Psoas muscle (tissue), 8 donors: ENCODE measurements around the gene FBXL19. TPM values are rescaled to one million over a fixed set of nuclear protein-coding genes. Genes with fewer than 3 reads are reported as not detected.

ENCODE experiments used
- ATAC-seq, 4 donors: fragments of 200-7000 bp; cut with Tn5 transposase; one replicate each; pipeline ENCODE4 v1.9.1; 2020; ENCODE audit warnings: moderate library complexity in 3 of 4, mild to moderate bottlenecking in 2 of 4
- DNase-seq, 2 donors: peaks; one replicate each; pipeline ENCODE4 v3.0.0-alpha.2; 2020
- H3K27ac ChIP-seq: fragments of 200-600 bp; one replicate; pipeline ENCODE4 v1.8.0; 2022
- H3K27me3 ChIP-seq, 3 donors: fragments of 200-600 bp in 1 of 3; one replicate each; pipeline versions ENCODE4 v1.6.1 to v1.8.0; 2013 to 2022; ENCODE audit warnings: low read length in 2 of 3, mild to moderate bottlenecking in 2 of 3, moderate library complexity in 1 of 3; ENCODE audit not compliant: insufficient read depth in 3 of 3
- H3K36me3 ChIP-seq, 2 donors: fragments of 200-600 bp in 1 of 2; one replicate each; pipeline versions ENCODE4 v1.6.1 to v1.8.0; 2013 to 2022; ENCODE audit warnings: low read depth in 1 of 2, mild to moderate bottlenecking in 1 of 2, moderate library complexity in 1 of 2; ENCODE audit not compliant: insufficient read depth in 1 of 2
- H3K4me1 ChIP-seq: fragments of 200-600 bp; one replicate; pipeline ENCODE4 v1.8.0; 2022
- H3K4me3 ChIP-seq: fragments of 200-600 bp; one replicate; pipeline ENCODE4 v1.8.0; 2022; ENCODE audit warnings: mild to moderate bottlenecking
- H3K9me3 ChIP-seq: fragments of 200-600 bp; one replicate; pipeline ENCODE4 v1.8.0; 2022
- WGBS, 3 donors: extraction: QIAGEN DNeasy Blood & Tissue Kit; methylation state at CpG; one replicate each; pipeline versions ENCODE4 v1.1.6 to v1.1.7; 2013; 5-methylcytosine and 5-hydroxymethylcytosine counted together
- intact Hi-C, 2 donors: fragments of 100-400 bp; cut with DNase I; formaldehyde crosslinking; loops; one replicate each; pipeline versions ENCODE4 v1.11.0 to v1.14.2; 2022
- polyA plus RNA-seq, 3 donors: library from polyadenylated mRNA; stranded (reverse); fragments of 200-250 nt; gene quantifications; one replicate each; pipeline ENCODE4 v1.2.3, GENCODE V29; 2013
- total RNA-seq, 4 donors: library from RNA; stranded (reverse); fragmentation: NEBNext Ultra II Directional in 2 of 4; extraction: Animal tissue kit (Norgen Biotek cat#: 25700) in 2 of 4; gene quantifications; one replicate each; pipeline versions ENCODE4 v1.2.1 to v1.2.4, GENCODE V29; 2021 to 2023
- TF ChIP-seq, protein P1 (sequence below): fragments of 200-600 bp; IDR thresholded peaks from one replicate; pipeline ENCODE4 v1.8.0; 2022; ENCODE audit warnings: antibody characterized with exemption
- donor health status: healthy with polysubstance abuse.
- donor health status: DM: no; HTN: no; CAD: no; lungs with moderate emphysema.
- donor health status: Bipolar disorder and iron deficiency.
- donor health status: healthy.
- donor health status: DM: yes; HTN: yes; CAD: no.
- donor health status: DM: no; HTN: no; CAD: no.
- donor health status: DM: no; HTN: no; CAD: no.
- donor health status: DM: yes; HTN: yes; CAD: no.

FBXL19 gene
- total and polyA plus RNA-seq, 7 donors: 2.8 to 5.4 (median 4.1) TPM

GRCh38 chr16:30983898-30984610, 60.7 kb downstream of the FBXL19 start:
- Histone ChIP-seq H3K4me1 (peaks cover 10% of the 10 kb centered on the region), H3K27me3 (no peaks in the 10 kb centered on the region), H3K4me3 (no peak overlapping the region), H3K9me3 (no peaks in the 10 kb centered on the region), H3K36me3 (peaks cover 0 to 56% of the 10 kb centered on the region in 2 donors), H3K27ac (no peak overlapping the region)
- intact Hi-C loops: loop anchor here (2.0 to 10.0 kb wide), 6 partner anchors 111 to 883 kb away; partner anchors contain the start of genes VKORC1 (in 1 of the 2) and ZNF843 (in 1 of the 2)
- TF ChIP-seq, protein P1, sequence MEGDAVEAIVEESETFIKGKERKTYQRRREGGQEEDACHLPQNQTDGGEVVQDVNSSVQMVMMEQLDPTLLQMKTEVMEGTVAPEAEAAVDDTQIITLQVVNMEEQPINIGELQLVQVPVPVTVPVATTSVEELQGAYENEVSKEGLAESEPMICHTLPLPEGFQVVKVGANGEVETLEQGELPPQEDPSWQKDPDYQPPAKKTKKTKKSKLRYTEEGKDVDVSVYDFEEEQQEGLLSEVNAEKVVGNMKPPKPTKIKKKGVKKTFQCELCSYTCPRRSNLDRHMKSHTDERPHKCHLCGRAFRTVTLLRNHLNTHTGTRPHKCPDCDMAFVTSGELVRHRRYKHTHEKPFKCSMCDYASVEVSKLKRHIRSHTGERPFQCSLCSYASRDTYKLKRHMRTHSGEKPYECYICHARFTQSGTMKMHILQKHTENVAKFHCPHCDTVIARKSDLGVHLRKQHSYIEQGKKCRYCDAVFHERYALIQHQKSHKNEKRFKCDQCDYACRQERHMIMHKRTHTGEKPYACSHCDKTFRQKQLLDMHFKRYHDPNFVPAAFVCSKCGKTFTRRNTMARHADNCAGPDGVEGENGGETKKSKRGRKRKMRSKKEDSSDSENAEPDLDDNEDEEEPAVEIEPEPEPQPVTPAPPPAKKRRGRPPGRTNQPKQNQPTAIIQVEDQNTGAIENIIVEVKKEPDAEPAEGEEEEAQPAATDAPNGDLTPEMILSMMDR: no peak
- WGBS, 3 donors: 79 to 84% (median 81%) methylated on average over 14 of the region's 14 CpGs
- ATAC-seq: peak in 1 of 4 donors; percentile 1
- no peak for DNase-seq

- Histone ChIP-seq H3K36me3 (peaks cover 0 to 48% of the 10 kb centered on the region in 2 donors), H3K27me3 (no peaks in the 10 kb centered on the region), H3K4me1 (peaks cover 10% of the 10 kb centered on the region), H3K27ac (peak within 1 kb of the TSS; percentile 67), H3K4me3 (peak within 1 kb of the TSS; percentile 67), H3K9me3 (no peaks in the 10 kb centered on the region)
- TF ChIP-seq, protein P1: peak; percentile 97
- ATAC-seq (peak; percentile 88 to 95 (median 90)), DNase-seq (peak; percentile 92 to 94)
- WGBS, 3 donors: 23 to 38% (median 23%) methylated on average over 17 to 24 of the region's 24 CpGs
- intact Hi-C loops: loop anchor here (2.0 to 10.0 kb wide), 8 partner anchors 110 to 882 kb away; partner anchors contain the start of genes ZNF843 (in 2 of the 2) and VKORC1 (in 1 of the 2)
Measured at GRCh38 chr16:30984669-30985400, 61.5 kb downstream of the FBXL19 start, which contains the start of gene HSD3B7. Gene HSD3B7, plus strand, starts transcription at chr16:30985207. Its CDS starts 452 bp downstream, at chr16:30985659.

DNA sequence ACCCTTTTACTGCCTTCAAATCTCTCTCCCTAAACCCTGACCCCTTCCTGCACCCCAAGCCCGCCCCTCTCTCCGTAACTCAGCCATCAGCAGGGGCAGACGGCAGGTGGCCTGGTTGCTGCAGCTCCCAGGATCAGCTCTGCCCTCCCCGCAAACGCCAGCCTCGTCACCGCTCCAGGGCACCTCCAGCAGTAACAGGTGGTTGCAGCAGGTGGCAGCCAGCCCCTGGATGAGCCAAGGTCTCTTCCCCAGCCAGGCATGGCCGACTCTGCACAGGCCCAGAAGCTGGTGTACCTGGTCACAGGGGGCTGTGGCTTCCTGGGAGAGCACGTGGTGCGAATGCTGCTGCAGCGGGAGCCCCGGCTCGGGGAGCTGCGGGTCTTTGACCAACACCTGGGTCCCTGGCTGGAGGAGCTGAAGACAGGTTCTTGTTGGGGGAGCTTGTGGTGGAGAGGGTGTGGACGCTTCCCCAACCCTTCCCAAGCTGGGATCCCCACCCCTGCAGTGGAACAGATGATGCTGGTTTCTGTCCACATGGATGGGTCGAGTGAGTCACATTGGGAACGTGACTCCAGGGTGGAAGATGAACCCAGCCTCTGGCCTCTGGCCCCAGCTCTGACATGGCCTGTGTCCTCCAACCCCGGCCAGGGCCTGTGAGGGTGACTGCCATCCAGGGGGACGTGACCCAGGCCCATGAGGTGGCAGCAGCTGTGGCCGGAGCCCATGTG, 62.2 kb downstream of the FBXL19 start:
- intact Hi-C loops: loop anchor here (2.0 to 10.0 kb wide), 8 partner anchors 109 to 882 kb away; partner anchors contain the start of genes ZNF843 (in 2 of the 2) and VKORC1 (in 1 of the 2)
- TF ChIP-seq, protein P1: no peak

DNA sequence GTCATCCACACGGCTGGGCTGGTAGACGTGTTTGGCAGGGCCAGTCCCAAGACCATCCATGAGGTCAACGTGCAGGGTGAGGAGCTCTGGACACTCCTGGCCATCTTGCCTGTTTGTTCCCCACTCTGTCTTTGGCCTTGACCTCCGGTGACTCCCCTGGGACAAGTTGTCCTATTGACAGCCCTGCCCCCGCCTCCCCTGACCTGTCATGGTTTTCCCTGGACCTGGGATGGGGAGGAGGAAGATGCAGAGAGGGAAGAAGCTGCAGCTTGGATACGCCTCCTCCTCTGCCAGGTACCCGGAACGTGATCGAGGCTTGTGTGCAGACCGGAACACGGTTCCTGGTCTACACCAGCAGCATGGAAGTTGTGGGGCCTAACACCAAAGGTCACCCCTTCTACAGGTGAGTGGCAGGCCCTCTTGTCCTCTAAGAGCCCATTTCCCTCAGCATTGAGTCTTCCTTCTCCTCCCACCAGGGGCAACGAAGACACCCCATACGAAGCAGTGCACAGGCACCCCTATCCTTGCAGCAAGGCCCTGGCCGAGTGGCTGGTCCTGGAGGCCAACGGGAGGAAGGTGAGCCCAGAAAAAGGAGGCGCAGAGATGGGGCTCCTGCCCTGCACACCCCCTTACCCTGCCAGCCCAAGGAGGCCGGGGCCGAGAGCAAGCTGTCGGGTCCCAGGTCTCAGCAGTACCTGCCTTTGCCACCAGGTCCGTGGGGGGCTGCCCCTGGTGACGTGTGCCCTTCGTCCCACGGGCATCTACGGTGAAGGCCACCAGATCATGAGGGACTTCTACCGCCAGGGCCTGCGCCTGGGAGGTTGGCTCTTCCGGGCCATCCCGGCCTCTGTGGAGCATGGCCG, 63.0 kb downstream of the FBXL19 start:
- DNase-seq (no peak), ATAC-seq (no peak)
- no peaks in the 10 kb centered on the region for H3K9me3 ChIP-seq
- no peak overlapping the region for H3K4me3 ChIP-seq
- H3K27me3 ChIP-seq: no peaks in the 10 kb centered on the region
- intact Hi-C loops: loop anchor here (5.0 to 10.0 kb wide), 5 partner anchors 108 to 881 kb away; partner anchors contain the start of genes VKORC1 (in 1 of the 2) and ZNF843 (in 1 of the 2)
- WGBS, 3 donors: 84 to 88% (median 85%) methylated on average over 25 to 29 of the region's 29 CpGs
- peaks cover 10% of the 10 kb centered on the region for H3K4me1 ChIP-seq
- peaks cover 0 to 32% of the 10 kb centered on the region in 2 donors for H3K36me3 ChIP-seq
- TF ChIP-seq, protein P1: no peak
- H3K27ac ChIP-seq: peak overlapping the region; percentile 67

More for the DNA sequence above, 62.2 kb downstream of the FBXL19 start:
- H3K9me3 ChIP-seq: no peaks in the 10 kb centered on the region
- WGBS, 3 donors: 28 to 32% (median 31%) methylated on average over 13 to 20 of the region's 20 CpGs
- DNase-seq: peak; percentile 72 to 77
- H3K27me3 ChIP-seq: no peaks in the 10 kb centered on the region
- H3K27ac ChIP-seq: peak overlapping the region; percentile 67
- H3K36me3 ChIP-seq: peaks cover 0 to 40% of the 10 kb centered on the region in 2 donors
- peaks cover 10% of the 10 kb centered on the region for H3K4me1 ChIP-seq
- peak overlapping the region; percentile 67 for H3K4me3 ChIP-seq
- ATAC-seq: peak; percentile 63 to 77 (median 69)
